Fibroblast of mammary gland (primary cell): ENCODE results near the gene CHL1.

ENCODE experiments used
- DNase-seq: peaks from one replicate; pipeline ENCODE4 v3.0.0-alpha.2; 2010; ENCODE audit warnings: low read depth
- H3K4me3 ChIP-seq: 2 replicates; pipeline ENCODE4 v1.5.1; 2011; ENCODE audit warnings: low read depth, mild to moderate bottlenecking, low read length, moderate library complexity; ENCODE audit not compliant: control insufficient read depth
- CTCF ChIP-seq: conservative IDR thresholded peaks from 2 replicates; pipeline ENCODE4 v1.5.1; 2011; ENCODE audit warnings: low read depth, low read length, inconsistent platforms; ENCODE audit not compliant: control insufficient read depth, insufficient read depth

Gene CHL1

GRCh38 chr3:277873-278272 is 81.3 kb downstream of the CHL1 start:
- no peak for DNase-seq
- H3K4me3 ChIP-seq, result no peak overlapping the region
- no peak for TF ChIP-seq CTCF

GRCh38 chr3:278300-279064 is 81.9 kb downstream of the CHL1 start:
- H3K4me3 ChIP-seq, result no peak overlapping the region
- DNase-seq, result no peak
- no peak for TF ChIP-seq CTCF

- no peak overlapping the region for H3K4me3 ChIP-seq
- DNase-seq, result no peak
- TF ChIP-seq CTCF, result no peak
These were observed 82.8 kb downstream of the CHL1 start for GRCh38 chr3:279325-279724.

GRCh38 chr3:280681-281080 is 84.1 kb downstream of the CHL1 start:
- TF ChIP-seq CTCF, result no peak
- DNase-seq, result no peak

GRCh38 chr3:284322-284721 is 87.8 kb downstream of the CHL1 start:
- TF ChIP-seq CTCF, result no peak
- no peak for DNase-seq
- no peak overlapping the region for H3K4me3 ChIP-seq

More at GRCh38 chr3:280681-281080, 84.1 kb downstream of the CHL1 start:
- no peak overlapping the region for H3K4me3 ChIP-seq

GRCh38 chr3:288417-288816 is 91.9 kb downstream of the CHL1 start:
- no peak for DNase-seq
- no peak overlapping the region for H3K4me3 ChIP-seq
- TF ChIP-seq CTCF, result no peak
